GM12892 (cell line): ENCODE measurements around the gene PIAS4.
"Not testable (repeated sequence)": the region's sequence is repeated elsewhere in the genome, so short reads cannot be mapped to it uniquely, and the experiment has no call there.

Experiments
- DNase-seq: peaks from one replicate; pipeline ENCODE4 v3.0.0; 2011; ENCODE audit not compliant: insufficient read length
- FAIRE-seq: peaks from 2 replicates; lab custom pipeline; 2011; peaks lifted over from hg19 to GRCh38; lab: Jason Lieb, UNC
- POLR2A ChIP-seq: IDR thresholded peaks from 2 replicates; pipeline ENCODE4 v1.6.1; 2011; ENCODE audit warnings: low read depth, low read length, control low read depth
- POLR2AphosphoS5 ChIP-seq: IDR thresholded peaks from 2 replicates; pipeline ENCODE4 v1.6.1; 2011; ENCODE audit warnings: low read depth, low read length, control low read depth
- TAF1 ChIP-seq: IDR thresholded peaks from 2 replicates; pipeline ENCODE4 v1.6.1; 2011; ENCODE audit warnings: low read depth, mild to moderate bottlenecking, control low read depth, low read length, borderline replicate concordance

Gene PIAS4

GRCh38 chr19:3986260-3987041 lies 21.1 kb upstream of the PIAS4 start:
- TF ChIP-seq POLR2AphosphoS5: no peak
- no peak for TF ChIP-seq POLR2A
- 0 out of 2 replicates have a peak, but pooled peaks have one; percentile 8 for TF ChIP-seq TAF1
- DNase-seq (peak; percentile 31), FAIRE-seq (peak; percentile 66)

DNA sequence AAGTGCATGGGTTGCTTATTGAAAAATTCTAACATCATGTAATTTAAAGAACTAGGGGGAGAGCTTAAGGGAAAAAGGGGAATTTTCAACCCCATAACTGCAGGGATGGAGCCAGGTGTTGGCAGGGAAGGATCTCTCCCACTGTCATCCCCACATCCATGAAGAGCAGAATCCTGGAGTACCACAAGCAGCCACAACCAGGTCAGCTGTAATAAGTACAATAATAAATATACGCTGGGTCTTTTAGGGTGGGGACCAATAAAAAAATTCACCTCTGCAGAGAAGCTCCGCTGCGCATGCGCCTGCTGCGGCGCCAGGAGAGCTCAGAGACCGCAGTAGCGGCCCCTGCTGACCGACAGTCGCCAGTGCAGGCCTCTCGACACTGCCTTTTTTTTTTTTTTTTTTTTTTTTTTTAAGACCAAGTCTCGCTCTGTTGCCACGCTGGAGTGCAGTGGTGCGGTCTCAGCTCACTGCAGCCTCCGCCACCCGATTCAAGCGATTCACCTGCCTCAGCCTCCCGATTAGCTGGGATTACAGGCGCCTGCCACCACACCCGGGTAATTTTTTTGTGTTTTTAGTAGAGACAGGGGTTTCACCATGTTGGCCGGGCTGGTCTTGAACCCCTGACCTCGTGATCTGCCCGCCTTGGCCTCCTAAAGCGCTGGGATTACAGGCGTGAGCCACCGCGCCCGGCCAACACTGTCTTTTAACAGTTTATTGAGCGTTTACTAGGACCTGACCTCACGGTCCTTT lies 19.7 kb upstream of the PIAS4 start:
- TF ChIP-seq POLR2A (no peak), TAF1 (no peak), POLR2AphosphoS5 (no peak)
- DNase-seq (peak; percentile 68), FAIRE-seq (no peak)

GRCh38 chr19:3990815-3991117 lies 16.8 kb upstream of the PIAS4 start:
- FAIRE-seq: no peak
- TF ChIP-seq TAF1 (no peak), POLR2AphosphoS5 (no peak)
- no peak for DNase-seq

GRCh38 chr19:3995607-3996006 lies 11.9 kb upstream of the PIAS4 start:
- no peak for FAIRE-seq
- no peak for DNase-seq
- TF ChIP-seq POLR2A: no peak
- no peak for TF ChIP-seq POLR2AphosphoS5
- TF ChIP-seq TAF1: no peak

- DNase-seq, FAIRE-seq: not testable (repeated sequence)
Observed at GRCh38 chr19:3998667-3999412, 8.7 kb upstream of the PIAS4 start.

DNA sequence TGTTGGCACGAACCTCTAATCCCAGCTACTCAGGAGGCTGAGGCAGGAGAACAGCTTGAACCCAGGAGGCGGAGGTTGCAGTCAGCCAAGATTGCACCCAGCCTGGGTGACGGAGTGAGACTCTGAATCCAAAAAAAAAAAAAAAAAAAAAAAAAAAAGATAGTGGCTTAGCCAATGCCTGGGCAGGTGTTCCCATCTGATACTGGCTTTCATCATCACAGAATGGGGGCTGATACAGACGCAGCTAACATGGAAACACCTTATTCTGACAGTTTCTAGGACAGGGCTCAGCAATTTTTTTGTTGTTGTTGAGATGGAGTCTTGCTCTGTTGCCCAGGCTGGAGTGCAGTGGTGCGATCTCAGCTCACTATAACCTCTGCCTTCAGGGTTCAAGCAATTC lies 6.7 kb upstream of the PIAS4 start:
- FAIRE-seq, DNase-seq: not testable (repeated sequence)

- not testable (repeated sequence) for DNase-seq, FAIRE-seq
Observed at GRCh38 chr19:4005436-4005835, 2.1 kb upstream of the PIAS4 start.

GRCh38 chr19:4007836-4008539 lies 452 bp downstream of the PIAS4 start:
- FAIRE-seq (no peak), DNase-seq (peak; percentile 41)
- TF ChIP-seq POLR2A (no peak), TAF1 (no peak), POLR2AphosphoS5 (no peak)

- TF ChIP-seq POLR2AphosphoS5 (no peak), TAF1 (no peak), POLR2A (no peak)
- no peak for FAIRE-seq
- DNase-seq: no peak
Observed at GRCh38 chr19:4009990-4010807, 2.7 kb downstream of the PIAS4 start.

DNA sequence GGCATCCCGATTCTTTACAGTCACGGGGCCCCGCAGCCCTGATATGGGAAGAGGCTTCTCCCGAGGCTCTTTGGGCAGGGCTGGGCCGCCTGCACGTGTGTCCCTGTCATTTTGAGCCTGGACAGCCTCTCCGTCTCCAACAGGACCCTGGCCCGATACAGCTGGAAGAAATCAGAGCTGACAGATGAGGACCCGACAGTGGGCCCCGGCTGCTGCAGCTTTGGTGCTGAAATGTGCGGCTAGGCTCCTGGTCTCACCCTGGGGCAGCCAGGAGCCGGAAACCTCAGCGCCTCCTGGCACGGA lies 3.2 kb downstream of the PIAS4 start:
- FAIRE-seq: no peak
- TF ChIP-seq POLR2AphosphoS5: no peak
- TF ChIP-seq POLR2A: no peak
- TF ChIP-seq TAF1: no peak
- no peak for DNase-seq

DNA sequence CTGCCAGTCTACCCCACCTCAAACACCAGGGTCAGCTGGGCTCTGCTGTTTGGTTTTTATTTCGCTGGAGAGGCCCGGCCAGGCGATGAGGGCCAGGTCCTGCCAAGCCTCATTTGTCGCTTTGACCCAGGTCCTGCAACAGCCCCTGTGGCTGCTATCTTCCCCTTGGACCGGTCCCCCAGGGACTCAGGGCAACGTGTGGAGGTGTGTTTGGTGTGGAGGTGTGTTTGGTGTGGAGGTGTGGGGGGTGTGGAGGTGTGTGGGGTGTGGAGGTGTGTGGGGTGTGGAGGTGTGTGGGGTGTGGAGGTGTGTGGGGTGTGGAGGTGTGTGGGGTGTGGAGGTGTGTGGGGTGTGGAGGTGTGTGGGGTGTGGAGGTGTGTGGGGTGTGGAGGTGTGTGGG lies 3.9 kb downstream of the PIAS4 start:
- FAIRE-seq, DNase-seq: not testable (repeated sequence)
